A673 (cell line): ENCODE data around the gene CLCNKA. TPM values are rescaled to one million over a fixed set of nuclear protein-coding genes. Genes with fewer than 3 reads are reported as not detected.
"Not testable (repeated sequence)": the region's sequence is repeated elsewhere in the genome, so short reads cannot be mapped to it uniquely, and the experiment has no call there.

ENCODE experiments used
- BruUV-seq: library from RNA; stranded (reverse); fragments of 400-500 nt; replicated peaks from 2 replicates; lab custom pipeline; 2021; lab: Mats Ljungman, UMichigan
- CTCF ChIA-PET: fragments of 300-600 bp; sonication (Branson Sonifier 250); formaldehyde crosslinking; loops from one replicate; lab custom pipeline; 2022; ENCODE audit warnings: antibody characterized with exemption; lab: Charles Lee
- POLR2A ChIA-PET: fragments of 300-600 bp; sonication (Branson Sonifier 250); formaldehyde crosslinking; loops from one replicate; lab custom pipeline; 2022; ENCODE audit warnings: antibody characterized with exemption; ENCODE audit not compliant: low non-redundant PET; lab: Charles Lee
- DNase-seq: peaks from one replicate; pipeline ENCODE4 v3.0.0-alpha.2; 2015; ENCODE audit warnings: low spot score
- H3K27ac ChIP-seq: fragments of 200-600 bp; sonication (generic); 2 replicates; pipeline ENCODE4 v1.5.1; 2016; ENCODE audit warnings: mixed run types, low read depth, mild to moderate bottlenecking, mixed read lengths, antibody characterized with exemption, low read length; ENCODE audit not compliant: poor library complexity, severe bottlenecking
- H3K27me3 ChIP-seq: fragments of 200-600 bp; sonication (generic); replicated peaks from 2 replicates; pipeline ENCODE4 v1.6.1; 2017; ENCODE audit warnings: mixed run types, low read depth, mild to moderate bottlenecking, mixed read lengths, antibody characterized with exemption, low read length; ENCODE audit not compliant: insufficient read depth, poor library complexity
- H3K36me3 ChIP-seq: fragments of 200-600 bp; sonication (generic); 2 replicates; pipeline ENCODE4 v1.6.1; 2016; ENCODE audit warnings: mixed run types, mild to moderate bottlenecking, mixed read lengths, antibody characterized with exemption, low read length; ENCODE audit not compliant: insufficient read depth, poor library complexity, severe bottlenecking
- H3K4me1 ChIP-seq: fragments of 200-600 bp; sonication (generic); 2 replicates; pipeline ENCODE4 v1.6.1; 2017; ENCODE audit warnings: mixed run types, mild to moderate bottlenecking, mixed read lengths, antibody characterized with exemption, low read length; ENCODE audit not compliant: insufficient read depth, poor library complexity, severe bottlenecking
- H3K4me3 ChIP-seq: fragments of 200-600 bp; sonication (generic); 2 replicates; pipeline ENCODE4 v1.5.1; 2016; ENCODE audit warnings: low read depth, mixed run types, mild to moderate bottlenecking, mixed read lengths, low read length; ENCODE audit not compliant: poor library complexity, severe bottlenecking
- H3K9me3 ChIP-seq: fragments of 200-600 bp; sonication (generic); 2 replicates; pipeline ENCODE4 v1.6.1; 2016; ENCODE audit warnings: mixed run types, low read depth, mild to moderate bottlenecking, mixed read lengths, antibody characterized with exemption, low read length; ENCODE audit not compliant: poor library complexity, severe bottlenecking
- CTCF ChIP-seq: fragments of 300-800, 200-600 bp; sonication (generic); conservative IDR thresholded peaks from 2 replicates; pipeline ENCODE4 v1.5.1; 2017; ENCODE audit warnings: low read depth, mild to moderate bottlenecking, antibody characterized with exemption, low read length, moderate library complexity, mixed read lengths
- EZH2 ChIP-seq: fragments of 200-600 bp; sonication (generic); IDR thresholded peaks from 2 replicates; pipeline ENCODE4 v1.6.1; 2017; ENCODE audit warnings: borderline replicate concordance, low read depth, mild to moderate bottlenecking, mixed read lengths, antibody characterized with exemption, low read length; ENCODE audit not compliant: poor library complexity, severe bottlenecking
- intact Hi-C: fragments of 100-400 bp; cut with micrococcal nuclease; formaldehyde crosslinking; loops from one replicate; pipeline ENCODE4 v1.10.0; 2022; ENCODE audit not compliant: unreplicated experiment
- total RNA-seq: library from RNA; stranded (reverse); gene quantifications from 2 replicates; pipeline ENCODE4 v1.2.3, GENCODE V29; 2021

CLCNKA gene
- total RNA-seq, 1 experiment from 2014 or later, result not detected

DNA sequence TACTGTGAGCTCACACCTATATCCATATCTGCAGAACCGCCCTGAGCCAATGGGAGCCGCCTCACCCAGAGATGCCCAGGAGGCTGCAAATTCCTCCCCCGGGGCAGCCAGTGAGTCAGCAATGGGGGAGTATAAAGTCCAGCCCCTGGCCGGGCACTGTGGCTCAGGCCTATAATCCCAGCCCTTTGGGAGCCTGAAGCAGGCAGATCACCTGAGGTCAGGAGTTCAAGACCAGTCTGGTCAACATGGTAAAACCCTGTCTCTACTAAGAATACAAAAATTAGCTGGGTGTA lies 16.7 kb downstream of the CLCNKA start:
- BruUV-seq, result no TSS peak
- no peak overlapping the region for H3K4me3 ChIP-seq
- intact Hi-C loops, result loop anchor here (1.0 kb wide), 1 partner anchor 24 kb away; no protein-coding TSS in a partner anchor
- no peaks in the 10 kb centered on the region for H3K36me3 ChIP-seq
- POLR2A ChIA-PET, result no interaction called here
- H3K4me1 ChIP-seq, result no peaks in the 10 kb centered on the region
- TF ChIP-seq CTCF (no peak), EZH2 (no peak)
- no peaks in the 10 kb centered on the region for H3K27me3 ChIP-seq
- no peaks in the 10 kb centered on the region for H3K9me3 ChIP-seq
- H3K27ac ChIP-seq, result no peak overlapping the region
- CTCF ChIA-PET, result no interaction called here
- no peak for DNase-seq

DNA sequence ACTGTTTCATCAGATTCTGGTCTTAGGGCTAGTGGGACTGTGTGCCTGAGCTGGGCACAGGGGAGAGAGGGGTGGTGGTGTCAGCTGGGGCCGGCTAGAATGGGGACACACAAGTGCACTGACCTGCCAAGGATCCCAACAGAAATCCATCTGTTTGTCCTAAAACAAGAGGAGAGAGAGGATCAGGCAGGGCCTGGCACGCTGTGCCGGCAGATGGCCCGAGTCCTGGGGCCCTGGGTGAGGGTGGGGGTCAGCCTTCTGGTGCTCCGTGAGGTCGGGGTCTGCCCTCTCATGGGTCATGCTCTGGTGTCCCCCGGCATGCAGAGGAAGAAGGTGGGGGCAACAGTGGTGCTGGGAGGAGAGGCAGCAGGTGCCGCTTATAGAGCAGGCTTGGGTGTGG lies 18.0 kb downstream of the CLCNKA start:
- H3K4me3 ChIP-seq, H3K27me3 ChIP-seq, POLR2A ChIA-PET, H3K27ac ChIP-seq, DNase-seq, H3K9me3 ChIP-seq, H3K4me1 ChIP-seq, H3K36me3 ChIP-seq, intact Hi-C loops, BruUV-seq: not testable (repeated sequence)
- CTCF ChIA-PET, result interaction anchor here (1.0 kb wide), 1 partner anchor 23 kb away, joined by 3 read pairs; no protein-coding TSS in a partner anchor

- Histone ChIP-seq H3K27ac (no peak overlapping the region), H3K4me1 (no peaks in the 10 kb centered on the region), H3K9me3 (no peaks in the 10 kb centered on the region), H3K27me3 (no peaks in the 10 kb centered on the region), H3K36me3 (no peaks in the 10 kb centered on the region), H3K4me3 (no peak overlapping the region)
- ChIA-PET POLR2A (no interaction called here), CTCF (interaction anchor here (0.6 kb wide), 1 partner anchor 37 kb away, joined by 3 read pairs; no protein-coding TSS in a partner anchor)
- BruUV-seq, result no TSS peak
- intact Hi-C loops, result no loop called here
- DNase-seq, result no peak
- TF ChIP-seq EZH2 (no peak), CTCF (no peak)
These were observed 19.4 kb downstream of the CLCNKA start for GRCh38 chr1:16041200-16041599.

DNA sequence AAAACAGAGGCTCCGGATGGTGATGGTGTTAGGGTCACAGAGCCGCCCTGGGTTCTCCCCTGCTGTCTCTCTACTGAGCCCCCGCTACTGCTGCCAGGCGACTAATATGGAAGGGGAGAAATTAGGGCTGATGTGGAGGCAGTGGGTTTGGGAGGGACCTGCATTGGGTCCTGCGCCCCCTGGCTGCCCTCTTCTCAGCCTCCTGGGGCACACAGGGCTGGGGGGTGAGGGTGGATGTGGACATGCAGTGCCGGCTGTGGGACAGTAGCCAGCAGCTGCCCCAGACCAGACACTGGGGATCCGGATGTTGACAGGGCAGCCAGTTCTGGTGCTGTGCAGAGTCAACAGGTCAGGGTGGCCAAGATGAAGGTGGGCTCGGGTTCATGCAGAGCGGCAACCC lies 20.3 kb downstream of the CLCNKA start:
- CTCF ChIA-PET, result interaction anchor here (0.6 kb wide), 2 partner anchors 38 to 606 kb away, joined by 3 to 4 read pairs; no protein-coding TSS in a partner anchor
- no peak for DNase-seq
- POLR2A ChIA-PET, result no interaction called here

DNA sequence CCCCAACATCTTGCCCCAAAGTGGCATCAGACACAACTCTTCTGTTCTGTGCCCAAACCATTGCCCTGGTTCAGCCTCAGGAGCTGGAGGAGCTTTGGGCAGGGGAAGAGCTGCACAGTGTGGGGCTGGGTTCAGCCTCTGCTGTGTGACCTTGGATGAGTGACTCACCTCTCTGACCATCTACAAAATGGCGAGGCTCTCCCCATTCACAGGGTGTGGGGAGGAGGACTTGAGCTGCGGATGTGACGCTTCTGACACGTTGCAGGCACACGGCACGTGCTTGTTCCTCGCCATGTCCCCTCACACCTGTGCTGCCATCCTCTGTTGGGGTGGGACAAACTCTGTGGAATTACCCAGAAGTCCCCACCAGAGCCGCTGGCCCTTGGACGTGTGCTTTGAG lies 20.8 kb downstream of the CLCNKA start:
- H3K27ac ChIP-seq, POLR2A ChIA-PET, H3K36me3 ChIP-seq, CTCF ChIA-PET, H3K4me3 ChIP-seq, BruUV-seq, H3K9me3 ChIP-seq, DNase-seq, H3K27me3 ChIP-seq, H3K4me1 ChIP-seq, intact Hi-C loops: not testable (repeated sequence)

More for the DNA sequence above, 20.3 kb downstream of the CLCNKA start:
- Histone ChIP-seq H3K9me3 (no peaks in the 10 kb centered on the region), H3K4me1 (no peaks in the 10 kb centered on the region), H3K4me3 (no peak overlapping the region), H3K27ac (no peak overlapping the region), H3K36me3 (no peaks in the 10 kb centered on the region), H3K27me3 (no peaks in the 10 kb centered on the region)
- no TSS peak for BruUV-seq
- intact Hi-C loops, result no loop called here
- TF ChIP-seq EZH2, result no peak
- peak; percentile 46 for TF ChIP-seq CTCF
